Measurements from ENCODE around the gene ARHGDIG.

- TF ChIP-seq CTCF (IDR thresholded peaks at IDR 0.05), result no peak
- no peak for TF ChIP-seq POLR2A (IDR thresholded peaks at IDR 0.05)
Observed at GRCh38 chr16:275041-275641, 5.2 kb upstream of the ARHGDIG start.

Measured in right lobe of liver (tissue), 4 donors.